Mucosa of rectum (tissue), 2 donors: ENCODE results near the gene BORCS5.
"Not testable (repeated sequence)": the region's sequence is repeated elsewhere in the genome, so short reads cannot be mapped to it uniquely, and the experiment has no call there.

Experiments used
- H3K27ac ChIP-seq, 2 donors: one replicate each; pipeline ENCODE4 v1.7.0; 2013; ENCODE audit warnings: inconsistent platforms in 2 of 2, low read depth in 2 of 2, low read length in 2 of 2
- H3K27me3 ChIP-seq, 2 donors: one replicate each; pipeline ENCODE4 v1.7.0; 2013; ENCODE audit warnings: low read length in 2 of 2; ENCODE audit not compliant: control insufficient read depth in 2 of 2, insufficient read depth in 2 of 2
- H3K36me3 ChIP-seq, 2 donors: one replicate each; pipeline ENCODE4 v1.7.0; 2013; ENCODE audit warnings: low read length in 2 of 2; ENCODE audit not compliant: control insufficient read depth in 2 of 2, insufficient read depth in 2 of 2
- H3K4me1 ChIP-seq, 2 donors: one replicate each; pipeline ENCODE4 v1.7.0; 2013; ENCODE audit warnings: low read length in 2 of 2, mild to moderate bottlenecking in 1 of 2; ENCODE audit not compliant: control insufficient read depth in 2 of 2, insufficient read depth in 2 of 2
- H3K4me3 ChIP-seq, 2 donors: one replicate each; pipeline ENCODE4 v1.7.0; 2013; ENCODE audit warnings: low read length in 2 of 2
- H3K9ac ChIP-seq, 2 donors: one replicate each; pipeline ENCODE4 v1.7.0; 2013; ENCODE audit warnings: low read length in 2 of 2, low read depth in 1 of 2, mild to moderate bottlenecking in 1 of 2
- H3K9me3 ChIP-seq, 2 donors: one replicate each; pipeline ENCODE4 v1.7.0; 2013; ENCODE audit warnings: low read length in 2 of 2; ENCODE audit not compliant: control insufficient read depth in 2 of 2
- donor health status: healthy.
- donor health status: Normal muscosa, but diverticular disease.

BORCS5 gene

DNA sequence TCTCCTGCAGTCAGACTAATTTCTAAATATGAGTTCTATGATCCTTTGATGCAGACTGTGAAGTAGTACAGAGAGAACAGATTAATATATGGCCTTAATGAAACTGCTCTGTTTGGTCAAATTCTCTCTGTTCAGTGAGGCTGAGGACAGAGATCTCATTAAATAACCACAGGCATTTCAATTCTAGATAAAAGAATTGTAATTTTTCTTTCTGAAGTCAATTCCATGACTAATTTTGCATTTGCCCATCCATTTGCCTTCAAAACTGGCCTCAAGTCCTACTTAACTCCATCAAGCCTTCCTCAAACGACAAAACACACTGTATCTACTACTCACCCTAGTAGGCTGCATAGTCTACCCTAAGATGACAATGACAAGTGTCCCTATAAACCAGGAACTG lies 138.7 kb downstream of the BORCS5 start:
- Histone ChIP-seq H3K4me3 (no peak overlapping the region), H3K9me3 (no peaks in the 10 kb centered on the region), H3K4me1 (no peaks in the 10 kb centered on the region), H3K9ac (no peak overlapping the region), H3K27ac (no peak overlapping the region), H3K27me3 (no peaks in the 10 kb centered on the region), H3K36me3 (peaks cover 13 to 18% of the 10 kb centered on the region in 2 donors)

- H3K9ac ChIP-seq, result no peak overlapping the region
- no peak overlapping the region for H3K4me3 ChIP-seq
- no peaks in the 10 kb centered on the region for H3K9me3 ChIP-seq
- H3K27ac ChIP-seq, result no peak overlapping the region
- no peaks in the 10 kb centered on the region for H3K27me3 ChIP-seq
- H3K4me1 ChIP-seq, result no peaks in the 10 kb centered on the region
- H3K36me3 ChIP-seq, result peaks cover 13 to 15% of the 10 kb centered on the region in 2 donors
Measured at GRCh38 chr12:12498210-12498609, 141.3 kb downstream of the BORCS5 start.

DNA sequence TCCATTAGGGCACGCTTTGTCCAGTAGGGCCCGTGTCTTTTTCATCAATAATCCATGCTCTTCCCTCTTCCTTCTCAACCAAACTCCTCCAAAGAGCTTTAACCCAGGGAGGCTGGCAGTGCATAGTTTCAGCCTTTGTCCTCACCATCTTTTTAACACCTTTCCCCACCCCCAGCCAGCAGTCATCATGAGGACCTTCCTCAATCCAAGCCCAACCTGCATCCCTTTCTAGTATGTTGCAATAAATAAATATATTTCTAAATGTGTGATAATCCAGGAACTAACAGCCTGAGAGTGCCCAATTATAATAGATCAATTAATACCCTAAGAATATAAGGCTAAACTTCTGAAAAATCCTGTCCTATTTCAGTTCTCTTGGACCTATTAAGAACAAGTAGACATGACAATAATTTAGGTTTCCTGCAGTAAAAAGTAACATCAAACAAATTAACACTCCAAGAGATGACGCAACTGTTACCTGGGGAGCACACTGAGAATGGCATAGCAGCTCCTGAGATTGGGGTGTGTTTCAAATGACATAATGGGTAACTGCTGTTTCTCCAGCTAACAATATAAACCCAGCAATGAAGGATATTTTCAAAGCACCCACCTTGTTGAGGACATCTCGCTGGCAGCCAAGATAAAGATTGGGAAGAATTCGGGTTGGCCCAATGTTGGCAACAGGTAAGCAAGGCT lies 143.2 kb downstream of the BORCS5 start:
- Histone ChIP-seq H3K36me3 (peaks cover 10 to 13% of the 10 kb centered on the region in 2 donors), H3K27me3 (no peaks in the 10 kb centered on the region), H3K9me3 (no peaks in the 10 kb centered on the region), H3K27ac (no peak overlapping the region), H3K4me1 (peaks cover 0 to 2% of the 10 kb centered on the region in 2 donors), H3K4me3 (no peak overlapping the region), H3K9ac (no peak overlapping the region)

DNA sequence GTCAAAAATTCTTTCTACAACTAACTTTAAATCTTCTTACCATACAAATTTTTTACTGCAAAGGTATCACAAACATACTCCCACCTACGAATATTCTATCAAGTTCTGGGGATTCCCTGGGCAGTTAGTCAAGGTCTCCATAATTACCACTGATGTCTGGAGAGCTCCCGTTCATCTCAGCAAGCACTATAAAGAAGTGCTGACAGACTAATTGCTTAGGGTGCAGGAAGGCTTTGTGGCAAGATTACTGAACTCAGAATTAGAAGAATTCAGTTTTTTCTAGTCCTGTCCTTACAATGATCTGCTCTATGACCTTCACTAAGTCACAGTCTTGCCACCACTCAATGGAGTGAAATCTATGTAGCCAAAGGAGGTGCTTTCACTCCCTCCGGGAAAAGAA lies 144.2 kb downstream of the BORCS5 start:
- no peak overlapping the region for H3K9ac ChIP-seq
- no peaks in the 10 kb centered on the region for H3K9me3 ChIP-seq
- no peak overlapping the region for H3K4me3 ChIP-seq
- peaks cover 6 to 8% of the 10 kb centered on the region in 2 donors for H3K36me3 ChIP-seq
- peaks cover 0 to 12% of the 10 kb centered on the region in 2 donors for H3K4me1 ChIP-seq
- no peaks in the 10 kb centered on the region for H3K27me3 ChIP-seq
- H3K27ac ChIP-seq, result no peak overlapping the region

DNA sequence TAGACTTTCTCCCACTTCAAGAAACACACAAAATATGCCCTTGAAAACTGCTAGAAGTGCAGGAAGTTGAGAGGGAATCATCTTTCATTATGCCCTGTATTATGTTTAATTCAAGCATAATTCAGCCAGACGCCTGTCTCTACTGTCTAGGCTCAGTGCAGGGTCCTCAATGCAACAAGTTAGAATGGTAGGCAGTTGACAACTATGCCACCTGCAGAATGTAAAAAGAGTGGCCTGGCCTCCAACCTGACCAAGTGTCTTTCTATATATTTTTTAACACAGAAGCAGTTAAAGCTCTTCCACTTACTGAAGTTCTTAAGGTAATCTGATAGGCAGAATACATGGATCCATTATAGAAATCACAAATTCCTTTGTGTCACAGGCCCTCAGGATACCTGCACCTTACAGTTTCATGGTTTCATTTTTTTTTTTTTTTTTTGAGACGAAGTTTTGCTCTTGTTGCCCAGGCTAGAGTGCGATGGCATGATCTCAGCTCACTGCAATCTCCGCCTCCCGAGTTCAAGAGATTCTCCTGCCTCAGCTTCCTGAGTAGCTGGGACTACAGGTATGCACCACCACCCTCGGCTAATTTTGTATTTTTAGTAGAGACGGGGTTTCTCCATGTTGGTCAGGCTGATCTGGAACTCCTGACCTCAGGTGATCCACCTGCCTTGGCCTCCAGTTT lies 145.4 kb downstream of the BORCS5 start:
- not testable (repeated sequence) for H3K4me3 ChIP-seq, H3K27me3 ChIP-seq, H3K27ac ChIP-seq, H3K36me3 ChIP-seq, H3K9ac ChIP-seq, H3K9me3 ChIP-seq
- H3K4me1 ChIP-seq, result peaks cover 2 to 15% of the 10 kb centered on the region in 2 donors

DNA sequence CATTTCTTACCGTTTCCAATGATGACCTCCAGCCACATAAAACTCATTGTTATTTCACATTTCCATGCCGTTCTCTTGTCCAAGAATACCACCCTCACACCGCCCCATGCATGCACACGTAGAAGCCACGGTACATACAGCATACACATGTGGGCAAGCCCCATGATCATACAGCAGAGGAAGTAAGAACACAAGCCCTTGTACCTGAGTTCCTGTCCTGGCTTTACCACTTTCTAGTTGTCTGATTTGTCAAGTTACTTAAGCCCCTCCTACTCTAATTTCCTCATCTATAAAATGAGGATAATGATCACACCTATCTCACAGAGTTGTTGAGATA lies 145.9 kb downstream of the BORCS5 start:
- no peak overlapping the region for H3K4me3 ChIP-seq
- H3K9me3 ChIP-seq, result no peaks in the 10 kb centered on the region
- H3K27ac ChIP-seq, result no peak overlapping the region
- no peaks in the 10 kb centered on the region for H3K27me3 ChIP-seq
- peaks cover 2 to 15% of the 10 kb centered on the region in 2 donors for H3K4me1 ChIP-seq
- no peak overlapping the region for H3K9ac ChIP-seq
- H3K36me3 ChIP-seq, result peaks cover 5 to 6% of the 10 kb centered on the region in 2 donors

DNA sequence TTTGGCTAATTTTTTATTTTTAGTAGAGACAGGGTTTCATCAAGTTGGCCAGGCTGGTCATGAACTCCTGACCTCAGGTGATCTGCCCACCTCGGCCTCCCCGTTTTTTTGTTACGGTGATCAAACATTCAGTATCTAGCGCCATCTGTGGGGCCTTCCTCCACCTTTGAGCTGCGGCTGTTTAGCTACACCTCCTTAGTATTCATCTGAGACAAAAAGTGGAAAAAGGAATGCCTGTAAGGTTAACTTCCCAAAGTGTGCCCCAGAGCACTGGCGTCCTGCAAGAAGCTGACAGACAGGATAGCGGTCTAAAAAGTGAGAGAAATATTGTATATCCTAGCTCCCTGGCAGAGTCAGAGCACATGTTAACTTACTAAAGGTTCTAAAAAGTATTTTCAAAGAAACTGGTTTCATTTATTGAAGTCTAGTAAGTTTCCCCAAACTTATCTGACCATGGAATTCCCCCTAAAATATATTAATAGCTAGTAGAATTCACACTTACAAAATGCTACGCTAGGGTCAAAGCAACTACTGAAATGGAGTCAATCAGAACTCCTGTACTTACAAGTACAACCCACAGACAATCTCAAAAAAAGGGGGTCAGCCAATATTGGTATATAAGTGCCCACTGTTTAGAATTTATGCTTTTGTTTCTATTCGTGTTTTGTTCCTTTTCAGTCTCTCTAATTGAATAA lies 146.7 kb downstream of the BORCS5 start:
- Histone ChIP-seq H3K27me3 (no peaks in the 10 kb centered on the region), H3K9ac (no peak overlapping the region), H3K4me3 (no peak overlapping the region), H3K9me3 (no peaks in the 10 kb centered on the region), H3K36me3 (peaks cover 5 to 6% of the 10 kb centered on the region in 2 donors), H3K27ac (peak overlapping the region in 1 of 2 donors; percentile 12), H3K4me1 (peaks cover 2 to 15% of the 10 kb centered on the region in 2 donors)

DNA sequence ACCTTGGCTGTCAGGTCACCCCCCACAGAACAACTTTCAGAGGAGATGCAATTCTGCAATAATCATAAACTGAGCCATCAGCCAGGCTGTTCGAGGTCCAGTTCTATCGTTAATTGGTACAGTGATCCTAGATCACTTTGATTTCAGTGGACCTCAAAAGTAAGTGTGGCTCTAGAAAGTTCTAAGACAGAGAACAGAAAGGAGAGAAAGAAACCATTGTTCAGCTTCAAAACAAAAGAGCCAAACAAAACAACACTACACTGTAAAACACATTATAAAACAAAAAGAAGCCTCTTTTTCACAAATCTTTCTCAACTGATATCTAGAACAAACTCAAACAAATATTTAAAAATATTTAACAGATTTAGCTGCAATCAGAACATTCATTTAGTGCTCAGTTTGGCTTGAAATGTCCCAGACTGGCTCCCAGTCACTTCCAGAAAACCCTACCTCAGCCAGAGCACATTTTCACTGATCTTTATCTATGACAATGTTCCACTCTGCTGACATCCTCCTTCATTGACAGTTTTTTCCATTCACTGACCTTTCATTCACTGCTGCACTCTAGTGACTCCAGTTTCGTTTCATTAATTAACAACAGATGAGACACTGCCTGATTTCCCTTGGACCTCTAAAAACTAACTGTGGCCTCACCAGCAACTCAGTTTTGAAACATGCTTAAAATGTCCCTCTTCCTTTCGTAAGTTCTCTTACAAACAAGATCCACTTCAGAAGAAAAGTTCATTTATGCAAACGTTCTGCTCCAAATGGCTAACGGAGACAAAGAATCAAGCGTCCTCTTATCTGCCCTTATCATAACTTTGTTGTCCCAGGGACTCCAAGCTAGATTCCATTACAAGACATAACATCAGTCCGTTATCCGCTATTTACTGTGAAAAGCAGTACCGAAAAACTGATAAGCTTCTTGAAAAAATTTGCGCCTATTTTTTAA lies 148.9 kb downstream of the BORCS5 start:
- Histone ChIP-seq H3K9me3 (no peaks in the 10 kb centered on the region), H3K4me3 (peak overlapping the region in 1 of 2 donors; percentile 1), H3K36me3 (peaks cover 0 to 3% of the 10 kb centered on the region in 2 donors), H3K27me3 (no peaks in the 10 kb centered on the region), H3K9ac (peak overlapping the region in 1 of 2 donors; percentile 51), H3K27ac (peak overlapping the region; percentile 56 to 72), H3K4me1 (peaks cover 2 to 19% of the 10 kb centered on the region in 2 donors)

DNA sequence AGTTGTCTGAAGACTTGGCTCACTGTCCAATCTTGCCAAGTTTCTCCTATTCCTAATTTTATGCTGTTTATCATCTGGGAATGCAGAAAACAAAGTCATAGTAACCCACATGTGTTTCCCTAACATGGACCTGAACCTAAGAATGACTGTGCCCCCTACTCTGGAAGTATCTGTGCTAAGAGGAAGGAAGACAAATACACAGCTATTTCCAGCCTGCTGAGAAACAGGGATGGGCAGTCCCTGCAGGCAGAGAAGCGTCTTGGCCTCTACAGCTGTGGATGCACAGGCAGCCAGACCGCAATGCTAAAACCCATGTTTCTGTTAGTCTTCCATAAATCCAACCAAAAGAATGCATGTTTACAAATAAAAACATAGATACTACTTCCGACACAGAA lies 149.6 kb downstream of the BORCS5 start:
- Histone ChIP-seq H3K9me3 (no peaks in the 10 kb centered on the region), H3K4me3 (peak overlapping the region in 1 of 2 donors; percentile 1), H3K4me1 (peaks cover 2 to 19% of the 10 kb centered on the region in 2 donors), H3K36me3 (peaks cover 0 to 3% of the 10 kb centered on the region in 2 donors), H3K27ac (peak overlapping the region; percentile 56 to 72), H3K9ac (no peak overlapping the region), H3K27me3 (no peaks in the 10 kb centered on the region)
